Breast epithelium (tissue), 3 donors: ENCODE measurements around the gene MARS1.

Experiments used
- POLR2AphosphoS5 ChIP-seq, 3 donors: sonication (generic); formaldehyde crosslinking; IDR thresholded peaks; one replicate each; pipeline ENCODE4 v1.6.1; 2017; ENCODE audit warnings: antibody characterized with exemption in 3 of 3
- TF ChIP-seq, protein P1 (sequence below), 3 donors: fragments of 450-650 bp; IDR thresholded peaks; one replicate each; pipeline ENCODE4 v1.5.1; 2016 to 2017; ENCODE audit warnings: antibody characterized with exemption in 3 of 3, mild to moderate bottlenecking in 3 of 3, moderate library complexity in 3 of 3

DNA sequence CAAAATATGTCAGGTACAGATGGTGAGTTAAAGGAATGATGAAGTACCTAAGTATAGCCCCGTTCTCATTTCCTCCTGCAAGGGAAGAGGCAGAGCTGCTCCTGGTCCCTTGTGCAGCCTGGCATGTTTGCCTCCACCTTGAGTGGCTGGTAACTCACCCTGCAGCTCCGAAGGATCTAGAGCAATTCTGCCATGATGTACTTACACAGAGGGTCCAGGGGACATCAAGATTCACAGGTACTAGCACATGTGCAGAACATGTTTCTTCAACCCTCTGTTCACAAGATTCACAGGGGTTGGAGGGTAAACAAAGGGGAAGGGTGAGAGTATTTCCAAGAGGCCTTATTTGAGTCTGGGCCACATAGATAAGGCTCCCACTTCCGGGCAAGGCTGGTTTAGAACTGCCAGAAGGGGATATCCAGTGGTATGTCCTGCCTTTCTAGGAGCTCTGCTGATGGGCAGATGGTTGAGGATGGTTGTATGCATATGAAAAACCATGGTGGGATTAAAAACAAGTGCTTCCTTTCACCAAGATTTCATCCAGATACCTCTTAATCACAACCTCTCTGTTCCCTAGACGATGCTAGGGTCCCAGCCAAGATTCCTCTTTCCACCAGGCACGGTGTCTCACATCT, 51.4 kb downstream of the MARS1 start:
- no peak for TF ChIP-seq POLR2AphosphoS5 (IDR thresholded peaks at IDR 0.05)
- TF ChIP-seq, protein P1, sequence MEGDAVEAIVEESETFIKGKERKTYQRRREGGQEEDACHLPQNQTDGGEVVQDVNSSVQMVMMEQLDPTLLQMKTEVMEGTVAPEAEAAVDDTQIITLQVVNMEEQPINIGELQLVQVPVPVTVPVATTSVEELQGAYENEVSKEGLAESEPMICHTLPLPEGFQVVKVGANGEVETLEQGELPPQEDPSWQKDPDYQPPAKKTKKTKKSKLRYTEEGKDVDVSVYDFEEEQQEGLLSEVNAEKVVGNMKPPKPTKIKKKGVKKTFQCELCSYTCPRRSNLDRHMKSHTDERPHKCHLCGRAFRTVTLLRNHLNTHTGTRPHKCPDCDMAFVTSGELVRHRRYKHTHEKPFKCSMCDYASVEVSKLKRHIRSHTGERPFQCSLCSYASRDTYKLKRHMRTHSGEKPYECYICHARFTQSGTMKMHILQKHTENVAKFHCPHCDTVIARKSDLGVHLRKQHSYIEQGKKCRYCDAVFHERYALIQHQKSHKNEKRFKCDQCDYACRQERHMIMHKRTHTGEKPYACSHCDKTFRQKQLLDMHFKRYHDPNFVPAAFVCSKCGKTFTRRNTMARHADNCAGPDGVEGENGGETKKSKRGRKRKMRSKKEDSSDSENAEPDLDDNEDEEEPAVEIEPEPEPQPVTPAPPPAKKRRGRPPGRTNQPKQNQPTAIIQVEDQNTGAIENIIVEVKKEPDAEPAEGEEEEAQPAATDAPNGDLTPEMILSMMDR (IDR thresholded peaks at IDR 0.05): no peak
